Measurements from ENCODE around the gene SLX4IP. TPM values are rescaled to one million over a fixed set of nuclear protein-coding genes. Genes with fewer than 3 reads are reported as not detected.
"Not testable (repeated sequence)": the region's sequence is repeated elsewhere in the genome, so short reads cannot be mapped to it uniquely, and the experiment has no call there.

Gene SLX4IP
- total RNA-seq, 2 donors from 2014 or later = 4.7 to 5.8 TPM

DNA sequence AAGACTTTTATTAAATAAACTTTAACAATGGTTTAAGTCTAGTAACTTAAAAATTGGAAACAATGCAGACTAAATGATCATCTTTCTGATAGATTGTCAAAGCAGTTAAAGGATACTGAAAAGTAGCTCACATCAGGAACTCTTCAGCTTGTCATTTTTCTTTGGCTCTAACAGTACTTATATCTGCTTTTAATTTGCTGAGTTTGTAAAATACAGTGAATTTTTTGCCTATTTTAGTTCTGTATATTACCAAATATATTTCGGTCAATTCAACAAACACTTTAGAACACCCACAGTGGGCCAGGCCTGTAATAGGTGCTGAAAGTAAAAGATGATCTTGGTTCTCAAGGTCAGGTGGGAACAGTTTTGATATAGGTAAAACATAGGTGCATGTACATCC is 23.4 kb upstream of the SLX4IP start:
- H3K4me3 ChIP-seq = no peak overlapping the region
- H3K27ac ChIP-seq = no peak overlapping the region
- TF ChIP-seq, protein P1, sequence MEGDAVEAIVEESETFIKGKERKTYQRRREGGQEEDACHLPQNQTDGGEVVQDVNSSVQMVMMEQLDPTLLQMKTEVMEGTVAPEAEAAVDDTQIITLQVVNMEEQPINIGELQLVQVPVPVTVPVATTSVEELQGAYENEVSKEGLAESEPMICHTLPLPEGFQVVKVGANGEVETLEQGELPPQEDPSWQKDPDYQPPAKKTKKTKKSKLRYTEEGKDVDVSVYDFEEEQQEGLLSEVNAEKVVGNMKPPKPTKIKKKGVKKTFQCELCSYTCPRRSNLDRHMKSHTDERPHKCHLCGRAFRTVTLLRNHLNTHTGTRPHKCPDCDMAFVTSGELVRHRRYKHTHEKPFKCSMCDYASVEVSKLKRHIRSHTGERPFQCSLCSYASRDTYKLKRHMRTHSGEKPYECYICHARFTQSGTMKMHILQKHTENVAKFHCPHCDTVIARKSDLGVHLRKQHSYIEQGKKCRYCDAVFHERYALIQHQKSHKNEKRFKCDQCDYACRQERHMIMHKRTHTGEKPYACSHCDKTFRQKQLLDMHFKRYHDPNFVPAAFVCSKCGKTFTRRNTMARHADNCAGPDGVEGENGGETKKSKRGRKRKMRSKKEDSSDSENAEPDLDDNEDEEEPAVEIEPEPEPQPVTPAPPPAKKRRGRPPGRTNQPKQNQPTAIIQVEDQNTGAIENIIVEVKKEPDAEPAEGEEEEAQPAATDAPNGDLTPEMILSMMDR (IDR thresholded peaks at IDR 0.05) = no peak
- no peaks in the 10 kb centered on the region for H3K9me3 ChIP-seq
- DNase-seq (ENCODE audit: low spot score) (no peak), ATAC-seq (ENCODE audit: insufficient number of reproducible peaks, low FRiP score, low read depth) (no peak)
- no peaks in the 10 kb centered on the region for H3K27me3 ChIP-seq (replicated peaks; ENCODE audit: insufficient read depth)
- peaks cover 0 to 2% of the 10 kb centered on the region in 2 donors for H3K4me1 ChIP-seq (ENCODE audit: control insufficient read depth in 1 of 2, low read depth in 2 of 2)
- no peaks in the 10 kb centered on the region for H3K36me3 ChIP-seq

DNA sequence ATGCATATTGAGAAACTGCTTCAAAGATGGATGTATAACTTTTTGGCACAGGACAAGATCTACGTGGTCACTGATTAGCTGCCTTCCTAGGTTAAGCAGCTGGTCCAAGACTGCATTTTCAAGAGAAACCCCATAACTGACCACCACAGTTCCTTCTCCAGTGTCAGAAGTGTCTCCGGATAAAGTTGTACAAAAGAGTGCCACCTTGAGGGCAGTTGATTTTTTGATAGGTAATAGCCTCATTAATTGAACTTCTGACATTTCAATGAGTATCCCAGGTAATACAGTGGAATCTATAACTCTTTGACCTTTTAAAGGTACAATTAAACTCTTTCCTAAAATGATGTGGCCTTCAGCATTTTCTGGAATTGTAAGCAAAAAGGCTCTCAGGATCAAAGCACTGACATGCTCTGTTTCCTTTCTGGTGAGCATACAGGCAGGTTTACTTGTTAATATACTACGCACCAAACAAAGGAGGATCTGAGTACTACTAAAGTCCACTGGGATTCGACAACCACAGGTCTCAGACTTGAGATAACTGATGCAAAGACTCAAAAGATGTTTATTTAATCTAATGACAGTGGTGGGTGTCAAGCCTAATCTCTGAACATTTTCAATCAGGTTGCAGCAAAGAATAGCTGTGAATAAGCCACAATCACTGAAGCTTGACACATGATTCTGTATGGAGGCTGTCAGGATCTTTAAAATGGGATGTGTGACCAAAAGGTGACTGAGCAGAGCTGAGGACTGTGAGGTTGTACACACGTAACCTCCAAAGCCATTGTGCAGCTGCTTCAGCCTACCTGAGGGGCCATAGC is 22.3 kb upstream of the SLX4IP start:
- peaks cover 0 to 2% of the 10 kb centered on the region in 2 donors for H3K4me1 ChIP-seq (ENCODE audit: control insufficient read depth in 1 of 2, low read depth in 2 of 2)
- TF ChIP-seq, protein P1 (IDR thresholded peaks at IDR 0.05) = no peak
- DNase-seq (ENCODE audit: low spot score) (no peak), ATAC-seq (ENCODE audit: insufficient number of reproducible peaks, low FRiP score, low read depth) (no peak)
- H3K9me3 ChIP-seq = no peaks in the 10 kb centered on the region
- no peaks in the 10 kb centered on the region for H3K36me3 ChIP-seq
- H3K4me3 ChIP-seq = no peak overlapping the region
- no peak overlapping the region for H3K27ac ChIP-seq
- no peaks in the 10 kb centered on the region for H3K27me3 ChIP-seq (replicated peaks; ENCODE audit: insufficient read depth)

DNA sequence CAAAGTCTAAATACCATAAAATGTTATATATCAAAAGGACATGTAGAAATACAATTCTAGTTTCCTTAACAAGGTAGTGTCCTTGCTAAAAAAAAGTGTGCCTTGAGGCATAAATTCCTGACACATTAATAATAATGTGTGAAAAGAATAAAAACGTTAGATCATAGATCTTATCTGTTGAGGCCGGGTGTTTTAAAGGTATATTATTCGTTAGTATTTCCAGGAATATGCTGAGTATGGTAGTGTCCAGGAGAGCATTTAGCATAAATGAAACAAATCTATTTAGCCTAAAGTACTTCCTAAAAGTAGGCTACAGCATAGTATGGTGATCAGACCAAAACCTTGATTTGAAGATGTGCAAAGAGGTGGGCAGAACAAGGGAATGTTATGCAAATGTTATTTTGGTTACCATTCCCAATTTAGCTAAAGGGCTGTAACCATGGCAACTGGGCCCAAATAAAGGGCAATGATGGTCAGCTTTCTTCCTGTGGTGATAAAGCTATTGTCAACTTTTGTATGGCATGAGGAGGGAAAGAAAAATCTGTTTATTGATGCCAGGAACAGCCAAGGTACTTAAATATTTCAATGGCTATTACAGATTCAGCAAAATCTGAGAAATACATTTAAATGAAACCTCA is 20.0 kb upstream of the SLX4IP start:
- Histone ChIP-seq H3K27ac (no peak overlapping the region), H3K4me3 (no peak overlapping the region), H3K36me3 (no peaks in the 10 kb centered on the region), H3K9me3 (no peaks in the 10 kb centered on the region), H3K27me3 (replicated peaks; ENCODE audit: insufficient read depth) (no peaks in the 10 kb centered on the region), H3K4me1 (ENCODE audit: control insufficient read depth in 1 of 2, low read depth in 2 of 2) (peaks cover 0 to 2% of the 10 kb centered on the region in 2 donors)
- ATAC-seq (ENCODE audit: insufficient number of reproducible peaks, low FRiP score, low read depth) = no peak
- no peak for DNase-seq (ENCODE audit: low spot score)
- TF ChIP-seq, protein P1 (IDR thresholded peaks at IDR 0.05) = no peak

DNA sequence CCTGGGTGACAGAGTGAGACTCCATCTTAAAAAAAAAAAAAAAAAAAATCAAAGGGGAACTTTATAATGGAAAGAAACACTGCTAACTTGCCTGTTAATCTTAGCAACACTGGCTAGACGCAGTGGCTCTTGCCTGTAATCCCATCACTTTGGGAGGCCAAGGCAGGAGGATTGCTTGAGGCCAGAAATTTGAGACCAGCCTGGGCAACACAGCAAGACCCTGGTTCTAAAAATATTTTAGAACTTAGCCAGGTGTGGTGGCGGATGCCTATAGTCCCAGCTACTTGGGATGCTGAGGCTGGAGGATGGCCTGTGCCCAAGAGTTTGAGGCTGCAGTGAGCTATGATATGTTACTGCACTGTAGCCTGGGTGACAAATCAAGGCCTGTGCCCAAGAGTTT is 17.9 kb upstream of the SLX4IP start:
- H3K27me3 ChIP-seq (replicated peaks; ENCODE audit: insufficient read depth); H3K36me3 ChIP-seq; H3K4me1 ChIP-seq (ENCODE audit: control insufficient read depth in 1 of 2, low read depth in 2 of 2); DNase-seq (ENCODE audit: low spot score); H3K9me3 ChIP-seq; ATAC-seq (ENCODE audit: insufficient number of reproducible peaks, low FRiP score, low read depth); H3K4me3 ChIP-seq; H3K27ac ChIP-seq: not testable (repeated sequence)

DNA sequence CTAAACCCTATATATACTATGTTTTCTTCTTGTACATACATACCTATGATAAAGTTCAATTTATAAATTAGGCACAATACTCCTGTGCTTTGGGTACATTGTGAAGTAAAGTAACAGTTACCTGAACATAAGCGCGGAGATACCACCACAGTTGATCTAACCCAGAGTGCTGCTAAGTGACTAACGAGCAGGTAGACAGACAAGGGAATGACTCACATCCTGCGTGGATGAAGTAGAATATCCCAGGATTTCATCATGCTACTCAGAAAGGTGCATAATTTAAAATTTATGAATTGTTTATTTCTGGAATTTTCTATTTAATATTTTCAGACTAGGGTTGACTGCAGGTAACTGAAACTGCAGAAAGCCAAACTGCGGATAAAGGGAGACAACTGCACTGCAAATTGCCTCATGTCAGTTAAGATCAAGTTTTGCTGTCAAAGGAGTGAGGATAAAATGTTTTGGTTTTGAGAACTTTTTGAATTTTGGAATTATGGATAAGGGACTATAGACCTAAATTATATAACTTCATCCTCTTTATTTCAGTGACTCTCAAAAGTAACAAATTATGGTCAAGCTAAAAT is 15.5 kb upstream of the SLX4IP start:
- no peak overlapping the region for H3K4me3 ChIP-seq
- DNase-seq (ENCODE audit: low spot score) = no peak
- ATAC-seq (ENCODE audit: insufficient number of reproducible peaks, low FRiP score, low read depth) = no peak
- H3K9me3 ChIP-seq = no peaks in the 10 kb centered on the region
- no peak overlapping the region for H3K27ac ChIP-seq
- TF ChIP-seq, protein P1 (IDR thresholded peaks at IDR 0.05) = no peak
- peaks cover 0 to 2% of the 10 kb centered on the region in 2 donors for H3K4me1 ChIP-seq (ENCODE audit: control insufficient read depth in 1 of 2, low read depth in 2 of 2)
- H3K36me3 ChIP-seq = no peaks in the 10 kb centered on the region
- H3K27me3 ChIP-seq (replicated peaks; ENCODE audit: insufficient read depth) = no peaks in the 10 kb centered on the region
